ENCODE results near the gene CYB5RL. TPM values are rescaled to one million over a fixed set of nuclear protein-coding genes. Genes with fewer than 3 reads are reported as not detected.
A peak's percentile ranks its signal among the peaks of the same experiment; 100 is the strongest.

CYB5RL gene
- 8.8 TPM for total RNA-seq
- long read RNA-seq, full-length matches to known transcripts = 1 of 19 reads
- long read RNA-seq, partial matches to known transcripts = 9 of 19 reads
- long read RNA-seq, other reads (novel, unspliced or antisense) = 9 of 19 reads

- Histone ChIP-seq H3K4me3 (peak within 1 kb of the TSS; percentile 86), H3K27ac (peak within 1 kb of the TSS; percentile 79), H3K27me3 (no peaks in the 10 kb centered on the region), H3K36me3 (peaks cover 31% of the 10 kb centered on the region), H3K4me1 (peaks cover 18% of the 10 kb centered on the region), H3K9me3 (no peaks in the 10 kb centered on the region)
- ATAC-seq (peak; percentile 99), DNase-seq (peak; percentile 93)
- intact Hi-C loops (cut with DNase I) = no loop called here
- no peak for TF ChIP-seq CTCF (IDR thresholded peaks at IDR 0.05)
Measured at GRCh38 chr1:54199765-54200518, at the start of gene CYB5RL, which contains the start of gene MRPL37. Gene CYB5RL, minus strand, starts transcription at chr1:54200030. Its CDS starts 4,414 bp downstream, at chr1:54195616. Gene MRPL37, plus strand, starts transcription at chr1:54200167. Its CDS starts 77 bp downstream, at chr1:54200244.

- H3K4me1 ChIP-seq = no peaks in the 10 kb centered on the region
- no peak overlapping the region for H3K4me3 ChIP-seq
- H3K27ac ChIP-seq = no peak overlapping the region
- no peaks in the 10 kb centered on the region for H3K27me3 ChIP-seq
- ATAC-seq (no peak), DNase-seq (no peak)
- no peaks in the 10 kb centered on the region for H3K9me3 ChIP-seq
- peaks cover 4% of the 10 kb centered on the region for H3K36me3 ChIP-seq
- TF ChIP-seq CTCF (IDR thresholded peaks at IDR 0.05) = no peak
- intact Hi-C loops (cut with DNase I) = no loop called here
Measured at GRCh38 chr1:54248966-54249365, 49.1 kb upstream of the CYB5RL start.

- H3K4me3 ChIP-seq = no peak overlapping the region
- intact Hi-C loops (cut with DNase I) = no loop called here
- no peaks in the 10 kb centered on the region for H3K27me3 ChIP-seq
- peaks cover 7% of the 10 kb centered on the region for H3K36me3 ChIP-seq
- TF ChIP-seq CTCF (IDR thresholded peaks at IDR 0.05) = no peak
- DNase-seq (no peak), ATAC-seq (no peak)
- no peak overlapping the region for H3K27ac ChIP-seq
- H3K4me1 ChIP-seq = no peaks in the 10 kb centered on the region
- no peaks in the 10 kb centered on the region for H3K9me3 ChIP-seq
Measured at GRCh38 chr1:54247863-54248515, 48.2 kb upstream of the CYB5RL start.

GRCh38 chr1:54246116-54246721, 46.4 kb upstream of the CYB5RL start:
- Histone ChIP-seq H3K9me3 (no peaks in the 10 kb centered on the region), H3K4me3 (no peak overlapping the region), H3K27me3 (no peaks in the 10 kb centered on the region), H3K4me1 (no peaks in the 10 kb centered on the region), H3K27ac (no peak overlapping the region), H3K36me3 (peaks cover 20% of the 10 kb centered on the region)
- ATAC-seq = no peak
- no peak for DNase-seq
- intact Hi-C loops (cut with DNase I) = no loop called here
- no peak for TF ChIP-seq CTCF (IDR thresholded peaks at IDR 0.05)

GRCh38 chr1:54245501-54245900, 45.7 kb upstream of the CYB5RL start:
- TF ChIP-seq CTCF (IDR thresholded peaks at IDR 0.05) = no peak
- no peaks in the 10 kb centered on the region for H3K4me1 ChIP-seq
- H3K36me3 ChIP-seq = peaks cover 20% of the 10 kb centered on the region
- intact Hi-C loops (cut with DNase I) = no loop called here
- DNase-seq (no peak), ATAC-seq (no peak)
- no peaks in the 10 kb centered on the region for H3K27me3 ChIP-seq
- no peak overlapping the region for H3K27ac ChIP-seq
- no peaks in the 10 kb centered on the region for H3K9me3 ChIP-seq
- no peak overlapping the region for H3K4me3 ChIP-seq

Measured in upper lobe of right lung (tissue), 1 donor.